ENCODE data around the gene SPIN1. TPM values are rescaled to one million over a fixed set of nuclear protein-coding genes. Genes with fewer than 3 reads are reported as not detected.

The SPIN1 gene
- total RNA-seq, 2 donors from 2014 or later, result 20.5 to 32.9 TPM

DNA sequence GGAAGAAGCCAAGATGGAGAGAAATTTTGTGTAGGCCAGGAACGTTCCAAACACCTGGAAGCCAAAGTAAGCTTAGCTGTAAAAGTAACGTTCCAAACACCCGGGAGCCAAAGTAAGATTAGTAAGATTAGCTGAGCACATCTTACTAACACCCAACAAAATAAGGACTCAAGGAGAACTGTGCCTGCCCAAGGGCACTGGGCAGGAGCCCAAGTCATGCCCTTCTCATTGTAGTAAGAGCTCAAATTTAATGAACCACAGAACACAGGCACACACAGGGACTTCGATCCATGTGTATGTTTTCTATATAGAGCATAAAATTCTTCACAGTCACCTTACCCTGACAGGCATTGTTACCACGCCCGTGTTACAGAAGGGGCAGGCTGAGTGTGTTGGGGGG, 110.6 kb downstream of the SPIN1 start:
- DNase-seq (ENCODE audit: low spot score in 2 of 2) (no peak), ATAC-seq (no peak)
- no peaks in the 10 kb centered on the region for H3K9me3 Mint-ChIP-seq
- H3K36me3 Mint-ChIP-seq, result no peaks in the 10 kb centered on the region
- no peak overlapping the region for H3K27ac Mint-ChIP-seq

DNA sequence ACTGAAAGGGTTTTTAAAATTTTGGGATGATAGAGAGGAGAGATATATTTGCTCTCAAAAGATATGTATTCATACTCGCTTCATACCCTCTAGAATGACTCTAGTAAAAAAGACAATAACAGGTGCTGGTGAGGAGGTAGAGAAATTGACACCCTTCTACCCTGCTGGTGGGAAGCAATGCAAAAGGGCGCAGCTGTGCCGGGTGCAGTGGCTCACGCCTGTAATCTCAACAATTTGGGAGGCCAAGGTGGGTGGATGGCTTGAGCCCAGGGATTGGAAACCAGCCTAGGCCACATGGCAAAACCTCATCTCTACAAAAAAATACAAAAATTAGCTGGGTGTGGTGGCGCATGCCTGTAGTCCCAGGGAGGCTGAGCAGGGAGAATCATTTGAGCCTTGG, 112.8 kb downstream of the SPIN1 start:
- ATAC-seq (no peak), DNase-seq (ENCODE audit: low spot score in 2 of 2) (no peak)
- H3K27ac Mint-ChIP-seq, result no peak overlapping the region

DNA sequence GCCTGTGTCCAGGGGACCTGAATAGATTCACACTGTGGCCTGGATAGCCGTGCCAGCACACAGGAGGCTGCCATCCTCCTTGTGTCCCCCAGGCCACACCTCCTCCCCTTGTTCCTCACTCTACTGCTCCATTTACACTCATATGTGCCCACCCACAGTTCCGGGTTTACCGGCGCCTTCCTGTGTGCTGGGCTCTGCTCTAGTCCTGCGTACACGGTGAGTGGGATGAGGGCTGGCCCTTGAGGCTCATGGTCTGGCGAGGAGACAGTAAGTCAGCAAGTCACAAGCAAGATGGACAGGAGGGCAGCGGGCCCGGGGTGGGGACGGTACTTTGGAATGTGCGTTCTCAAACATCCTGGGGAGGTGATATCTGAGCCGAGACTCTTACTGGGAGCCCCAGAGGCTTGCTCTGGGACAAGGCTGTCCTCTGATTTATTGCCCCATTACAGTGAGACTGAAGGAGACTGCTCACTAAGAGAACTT, 114.3 kb downstream of the SPIN1 start:
- no peak for DNase-seq (ENCODE audit: low spot score in 2 of 2)

More for the DNA sequence above, 112.8 kb downstream of the SPIN1 start:
- Mint-ChIP-seq H3K36me3 (no peaks in the 10 kb centered on the region), H3K9me3 (no peaks in the 10 kb centered on the region)

DNA sequence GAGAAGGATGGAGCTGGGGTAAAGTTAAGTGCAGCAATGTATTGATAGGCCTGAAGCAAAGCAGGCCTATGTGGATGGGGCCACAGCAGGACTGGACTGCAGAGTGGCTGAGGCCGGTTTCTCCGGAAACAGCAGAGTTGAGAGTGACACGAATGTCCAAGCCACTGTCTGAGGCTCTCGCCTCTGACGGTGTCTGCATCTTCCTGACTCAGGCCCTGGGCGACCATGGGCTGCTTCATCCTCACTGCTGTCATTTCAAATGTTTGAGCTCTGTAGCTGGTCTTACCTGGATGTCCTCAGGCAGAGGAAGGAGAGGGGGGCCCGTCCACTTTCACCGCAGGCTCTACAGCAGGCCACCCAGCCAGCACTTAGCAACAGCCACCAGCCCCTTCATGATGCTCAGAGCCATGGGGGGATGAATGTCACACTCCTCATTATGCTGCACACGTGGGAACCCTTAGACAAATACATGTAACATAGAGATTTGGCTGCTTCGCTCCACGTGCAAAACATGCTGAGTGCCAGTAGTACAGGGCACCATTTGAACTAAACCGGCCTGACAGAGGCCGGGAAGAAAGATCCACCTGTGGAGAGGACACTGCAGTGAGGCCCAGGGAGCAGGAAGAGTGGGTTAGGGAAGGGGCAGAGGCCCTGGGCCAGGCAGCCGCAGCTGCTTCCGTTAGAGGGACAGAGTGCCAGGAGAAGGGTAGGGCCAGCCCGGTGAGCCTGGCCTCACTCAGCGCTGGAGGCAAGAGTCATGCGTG, 115.0 kb downstream of the SPIN1 start:
- ATAC-seq, result no peak
- no peak for DNase-seq (ENCODE audit: low spot score in 2 of 2)
- H3K36me3 Mint-ChIP-seq, result no peaks in the 10 kb centered on the region
- no peaks in the 10 kb centered on the region for H3K9me3 Mint-ChIP-seq
- H3K27ac Mint-ChIP-seq, result peak overlapping the region in 1 of 2 donors; percentile 7

More for the DNA sequence above, 114.3 kb downstream of the SPIN1 start:
- Mint-ChIP-seq H3K9me3 (no peaks in the 10 kb centered on the region), H3K36me3 (no peaks in the 10 kb centered on the region), H3K27ac (peak overlapping the region in 1 of 2 donors; percentile 7)
- ATAC-seq, result no peak

DNA sequence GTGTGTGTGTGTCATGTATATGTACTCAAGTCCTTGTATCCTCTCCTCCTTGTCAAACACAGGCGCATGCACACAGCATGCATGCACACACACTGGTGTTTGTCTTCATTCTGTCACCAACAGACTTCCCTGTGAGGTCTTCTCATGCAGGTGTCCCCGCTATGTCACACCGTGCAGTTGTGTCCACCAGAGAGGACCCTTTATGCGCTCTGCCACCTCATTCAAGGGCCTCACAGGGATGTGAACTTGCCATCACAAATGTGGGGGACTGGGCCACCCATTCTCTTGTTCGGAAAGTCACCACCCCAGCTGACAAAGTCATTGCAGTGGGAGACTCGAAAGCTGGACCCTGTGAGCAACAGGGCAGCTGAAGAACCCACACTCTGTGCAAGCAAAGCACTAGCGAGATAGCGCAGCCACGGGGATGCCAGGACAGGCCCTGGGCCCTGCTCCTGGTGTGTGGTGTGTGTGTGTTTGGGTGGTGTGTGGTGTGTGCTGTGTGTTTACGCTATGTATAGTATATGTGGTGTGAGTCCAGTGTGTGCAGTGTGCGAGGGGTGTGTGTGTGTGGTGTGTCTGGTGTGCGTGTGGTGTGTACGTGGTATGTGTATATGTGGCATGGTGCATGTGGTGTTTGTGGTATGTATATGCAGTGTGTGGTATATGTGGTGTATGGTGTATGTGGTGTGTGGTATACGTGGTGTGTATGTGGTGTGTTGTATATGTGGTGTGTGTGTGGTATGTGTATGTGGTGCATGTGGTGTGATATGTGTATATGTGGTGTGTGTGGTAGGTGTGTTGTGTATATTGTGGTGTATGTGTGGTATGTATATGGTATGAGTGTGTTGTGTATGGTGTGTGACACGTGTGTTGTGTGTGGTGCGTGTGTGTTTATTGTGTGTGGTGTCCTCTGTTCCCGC, 115.9 kb downstream of the SPIN1 start:
- DNase-seq (ENCODE audit: low spot score in 2 of 2) (no peak), ATAC-seq (peak in 1 of 2 donors; percentile 28)
- Mint-ChIP-seq H3K9me3 (no peaks in the 10 kb centered on the region), H3K36me3 (no peaks in the 10 kb centered on the region), H3K27ac (no peak overlapping the region)

DNA sequence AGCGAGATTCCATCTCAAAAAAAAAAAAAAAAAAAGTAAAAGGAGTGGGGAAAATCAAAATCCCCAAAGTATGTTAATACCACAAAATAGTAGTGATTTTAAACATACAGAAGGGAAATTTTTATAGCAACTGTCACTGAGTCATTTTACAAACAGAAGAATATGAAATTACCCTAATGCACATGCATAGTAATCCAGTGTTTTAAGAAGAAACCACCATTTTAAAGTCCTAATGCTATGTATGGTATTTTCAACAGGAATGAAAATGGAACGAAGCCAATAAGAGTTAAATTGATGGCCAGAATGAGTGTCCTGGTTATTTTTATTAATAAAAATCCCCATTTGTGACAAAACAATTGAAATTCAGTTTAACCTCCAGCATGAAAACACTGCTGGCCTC, 120.1 kb downstream of the SPIN1 start:
- no peak overlapping the region for H3K27ac Mint-ChIP-seq

DNA sequence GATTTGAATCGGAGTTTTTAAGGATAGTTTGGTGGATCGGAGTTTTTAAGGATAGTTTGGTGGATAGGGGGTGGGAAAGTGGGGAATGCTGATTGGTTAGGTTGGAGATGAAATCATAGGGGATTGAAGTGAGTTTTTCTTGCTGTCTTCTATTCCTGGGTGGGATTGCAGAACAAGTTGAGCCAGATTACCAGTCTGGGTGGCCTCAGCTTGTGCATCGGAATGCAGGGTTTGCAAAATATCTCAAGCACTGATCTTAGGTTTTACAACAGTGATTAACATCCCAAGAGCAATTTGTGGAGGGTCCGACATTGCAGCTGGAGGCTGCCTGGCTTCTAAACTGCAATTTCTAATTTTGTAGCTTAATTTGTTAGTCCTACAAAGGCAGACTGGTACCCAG, 123.7 kb downstream of the SPIN1 start:
- Mint-ChIP-seq H3K36me3 (no peaks in the 10 kb centered on the region), H3K9me3 (peaks cover 4% of the 10 kb centered on the region in 2 donors), H3K27ac (no peak overlapping the region)
- ATAC-seq (no peak), DNase-seq (ENCODE audit: low spot score in 2 of 2) (no peak)

More for the DNA sequence above, 120.1 kb downstream of the SPIN1 start:
- Mint-ChIP-seq H3K36me3 (no peaks in the 10 kb centered on the region), H3K9me3 (no peaks in the 10 kb centered on the region)
- ATAC-seq (no peak), DNase-seq (ENCODE audit: low spot score in 2 of 2) (no peak)

DNA sequence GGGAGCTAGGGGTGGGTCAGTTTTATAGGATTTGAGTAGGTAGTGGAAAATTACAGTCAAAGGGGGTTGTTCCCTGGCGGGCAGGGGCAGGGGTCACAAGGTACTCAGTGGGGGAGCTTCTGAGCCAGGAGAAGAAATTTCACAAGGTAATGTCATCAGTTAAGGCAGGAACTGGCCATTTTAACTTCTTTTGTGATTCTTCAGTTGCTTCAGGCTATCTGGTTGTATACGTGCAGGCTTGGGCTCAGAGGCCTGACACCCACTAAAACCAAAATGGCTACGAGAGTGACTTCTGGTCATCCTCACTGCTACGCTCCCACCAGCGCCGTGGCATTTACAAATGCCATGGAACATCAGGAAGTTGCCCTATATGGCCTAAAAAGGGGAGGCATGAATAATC, 126.0 kb downstream of the SPIN1 start:
- Mint-ChIP-seq H3K9me3 (peaks cover 4% of the 10 kb centered on the region in 2 donors), H3K36me3 (no peaks in the 10 kb centered on the region), H3K27ac (no peak overlapping the region)
- ATAC-seq (no peak), DNase-seq (ENCODE audit: low spot score in 2 of 2) (no peak)

DNA sequence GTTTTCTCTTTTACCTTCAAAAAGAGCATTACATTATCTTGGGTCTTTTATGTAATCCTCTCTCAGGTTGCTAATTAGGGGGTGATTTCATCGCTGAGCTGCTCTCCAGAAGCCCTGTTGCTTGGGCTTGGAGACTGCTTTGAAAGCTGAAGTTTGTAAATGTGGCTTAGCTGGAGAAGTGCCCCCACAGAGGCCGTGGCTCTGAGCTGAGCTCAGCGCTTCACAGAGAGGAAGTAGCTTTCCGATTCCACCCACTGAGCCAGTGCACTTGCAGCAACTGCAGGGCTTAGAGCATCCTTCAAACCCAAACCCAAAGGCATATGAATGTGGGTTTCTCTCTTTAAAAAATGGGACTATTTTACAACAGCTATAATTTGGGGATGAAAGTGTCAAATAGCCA, 133.1 kb downstream of the SPIN1 start:
- Mint-ChIP-seq H3K27ac (no peak overlapping the region), H3K36me3 (no peaks in the 10 kb centered on the region), H3K9me3 (no peaks in the 10 kb centered on the region)
- DNase-seq (ENCODE audit: low spot score in 2 of 2) (no peak), ATAC-seq (no peak)

DNA sequence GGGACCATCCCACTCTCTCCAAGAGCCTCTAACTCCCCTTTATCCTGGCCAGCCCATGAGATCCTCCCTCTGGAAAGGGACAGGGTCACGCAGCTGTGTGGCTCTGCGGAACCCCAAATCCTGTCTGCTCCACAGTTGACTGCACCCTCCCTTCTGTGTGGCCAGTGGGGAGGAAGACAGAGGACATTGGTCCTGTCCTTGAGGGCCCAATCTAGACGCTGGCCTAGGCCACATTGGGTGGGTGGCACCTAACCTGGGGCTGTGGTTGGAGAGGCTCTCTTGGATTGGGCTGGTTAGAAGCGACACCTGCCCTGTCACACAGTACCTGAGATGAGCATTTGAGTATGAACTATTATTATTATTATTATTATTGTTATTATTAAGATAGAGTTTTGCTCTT, 134.1 kb downstream of the SPIN1 start:
- no peaks in the 10 kb centered on the region for H3K9me3 Mint-ChIP-seq
- DNase-seq (ENCODE audit: low spot score in 2 of 2) (no peak), ATAC-seq (no peak)
- H3K27ac Mint-ChIP-seq, result no peak overlapping the region
- no peaks in the 10 kb centered on the region for H3K36me3 Mint-ChIP-seq

DNA sequence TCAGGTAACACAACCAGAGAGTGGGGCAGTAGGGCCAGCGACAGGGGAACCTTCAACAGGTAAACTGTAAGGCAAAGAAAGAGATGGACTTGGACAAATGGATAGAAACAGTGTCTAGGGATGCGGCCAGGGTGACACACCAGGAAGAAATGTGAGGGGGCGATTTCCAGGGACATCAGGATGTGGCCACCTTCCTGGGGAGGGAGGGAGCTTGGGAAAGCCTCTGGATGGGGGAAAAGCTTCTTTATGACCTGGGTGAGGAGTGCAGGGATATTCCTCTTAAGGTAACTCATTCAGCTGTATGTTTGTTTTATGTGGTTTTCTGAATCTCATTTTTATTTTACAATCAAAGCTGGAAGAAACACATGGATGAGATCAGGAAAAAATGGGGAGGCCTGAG, 134.8 kb downstream of the SPIN1 start:
- Mint-ChIP-seq H3K27ac (no peak overlapping the region), H3K9me3 (no peaks in the 10 kb centered on the region), H3K36me3 (no peaks in the 10 kb centered on the region)
- DNase-seq (ENCODE audit: low spot score in 2 of 2) (no peak), ATAC-seq (no peak)

DNA sequence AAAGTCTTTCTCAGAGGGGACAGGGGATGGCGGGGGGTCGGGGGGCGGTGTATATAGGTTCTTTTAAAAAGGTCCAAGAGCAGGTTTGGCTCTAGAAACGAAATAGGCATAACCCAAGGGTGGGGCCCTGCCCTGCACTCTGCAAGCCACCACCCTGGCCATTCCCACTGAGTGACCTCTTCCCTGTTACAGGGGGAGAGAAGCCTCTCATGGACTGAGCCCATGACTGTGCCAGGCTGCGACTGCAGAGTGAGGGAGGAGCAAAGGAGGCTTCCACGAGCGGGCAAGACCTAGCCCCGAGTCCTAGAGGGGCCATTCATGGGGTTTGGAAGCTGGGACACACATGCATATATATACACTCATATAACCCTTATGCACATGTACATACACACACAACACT, 136.7 kb downstream of the SPIN1 start:
- ATAC-seq, result no peak
- Mint-ChIP-seq H3K9me3 (no peaks in the 10 kb centered on the region), H3K36me3 (no peaks in the 10 kb centered on the region), H3K27ac (no peak overlapping the region)
- DNase-seq (ENCODE audit: low spot score in 2 of 2), result no peak

DNA sequence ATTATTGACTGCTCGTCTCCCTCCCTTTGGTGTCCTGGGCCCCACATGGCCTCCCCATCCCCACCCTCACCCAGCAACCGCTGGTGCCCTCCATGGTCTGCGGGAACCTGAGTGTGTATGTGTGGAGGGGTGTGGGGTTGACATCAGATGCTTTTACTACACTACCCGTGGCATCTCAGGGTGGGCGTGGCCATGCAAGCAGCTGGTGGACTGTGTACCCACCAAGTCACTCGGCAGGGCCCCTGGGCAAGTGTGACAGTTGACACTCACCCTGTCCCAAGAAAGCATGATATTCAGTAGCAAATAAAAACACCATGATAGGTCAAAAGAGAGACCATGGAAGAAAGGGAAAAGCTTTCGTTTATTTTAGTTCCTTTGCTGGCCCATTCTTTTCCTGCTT, 139.4 kb downstream of the SPIN1 start:
- no peak overlapping the region for H3K27ac Mint-ChIP-seq
- ATAC-seq (no peak), DNase-seq (ENCODE audit: low spot score in 2 of 2) (no peak)
- H3K36me3 Mint-ChIP-seq, result no peaks in the 10 kb centered on the region
- H3K9me3 Mint-ChIP-seq, result no peaks in the 10 kb centered on the region

Other genes with a start within 250 kb of the SPIN1 start
- not detected for gene SPATA31C2, start 250.0 kb upstream of the SPIN1 start, total RNA-seq
- gene NXNL2, start 146.7 kb downstream of the SPIN1 start, total RNA-seq, result not detected